Measurements from ENCODE around the gene TMIE.

DNA sequence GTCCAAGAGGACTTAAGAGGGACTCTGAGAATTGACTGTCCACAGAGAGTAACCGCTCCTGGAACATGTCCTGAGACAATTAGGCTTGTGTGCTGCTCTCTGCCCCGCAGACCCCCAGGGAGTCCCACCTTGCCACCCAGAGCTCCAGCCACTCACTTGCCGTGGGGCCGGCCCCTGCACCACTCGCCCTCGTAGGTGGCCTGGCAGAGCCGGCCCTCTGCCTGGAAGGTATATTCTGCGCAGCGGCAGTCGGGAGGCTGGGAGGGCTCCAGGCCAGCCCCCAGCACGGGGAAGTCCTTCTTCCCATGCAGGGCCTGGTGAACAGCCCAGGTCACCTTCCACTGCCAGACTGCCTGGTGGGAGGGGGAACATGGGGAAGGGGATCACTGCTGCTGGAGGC, 18.2 kb upstream of the TMIE start:
- TF ChIP-seq CTCF (IDR thresholded peaks at IDR 0.05) (no peak), EP300 (IDR thresholded peaks at IDR 0.05) (no peak), POLR2AphosphoS5 (IDR thresholded peaks at IDR 0.05) (no peak), POLR2A (IDR thresholded peaks at IDR 0.05) (no peak)
